ENCODE measurements around the gene ZNF335.

ZNF335 gene

DNA sequence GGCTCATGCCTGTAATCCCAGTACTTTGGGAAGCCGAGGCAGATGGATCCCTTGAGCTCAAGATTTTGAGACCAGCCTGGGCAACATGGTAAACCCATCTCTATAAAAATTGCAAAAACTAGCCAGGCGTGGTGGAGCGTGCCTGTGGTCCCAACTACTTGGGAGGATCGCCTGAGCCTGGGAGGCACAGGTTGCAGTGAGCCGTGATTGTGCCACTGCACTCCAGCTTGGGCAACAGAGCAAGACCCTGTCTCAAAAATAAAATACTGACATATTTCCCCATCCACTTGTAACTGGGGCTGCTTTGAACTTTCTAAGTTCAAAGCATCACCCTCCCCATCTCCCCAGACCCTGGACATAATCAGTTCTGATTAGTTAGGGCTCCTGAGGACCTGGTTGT, 29.5 kb upstream of the ZNF335 start:
- Histone ChIP-seq H3K4me3 (ENCODE audit: low read depth in 1 of 2, low read length in 2 of 2) (no peak overlapping the region), H3K9me3 (ENCODE audit: insufficient read depth, low read length, severe bottlenecking) (no peaks in the 10 kb centered on the region), H3K36me3 (ENCODE audit: insufficient read depth, low read length) (no peaks in the 10 kb centered on the region), H3K4me1 (ENCODE audit: insufficient read depth, low read length) (peaks cover 47% of the 10 kb centered on the region), H3K4me2 (ENCODE audit: insufficient read depth, low read length) (no peak overlapping the region), H3K79me2 (ENCODE audit: insufficient read depth, low read length) (no peaks in the 10 kb centered on the region), H2AFZ (ENCODE audit: low read depth, low read length) (no peak overlapping the region), H3K9ac (ENCODE audit: low read depth, low read length) (no peak overlapping the region), H3K27ac (ENCODE audit: low read length) (no peak overlapping the region), H3K27me3 (ENCODE audit: insufficient read depth, low read length, poor library complexity) (no peaks in the 10 kb centered on the region), H4K20me1 (ENCODE audit: insufficient read depth, low read length) (peaks cover 6% of the 10 kb centered on the region)
- ATAC-seq (ENCODE audit: insufficient read depth, low read depth) (no peak), DNase-seq (no peak)
- TF ChIP-seq, protein P1, sequence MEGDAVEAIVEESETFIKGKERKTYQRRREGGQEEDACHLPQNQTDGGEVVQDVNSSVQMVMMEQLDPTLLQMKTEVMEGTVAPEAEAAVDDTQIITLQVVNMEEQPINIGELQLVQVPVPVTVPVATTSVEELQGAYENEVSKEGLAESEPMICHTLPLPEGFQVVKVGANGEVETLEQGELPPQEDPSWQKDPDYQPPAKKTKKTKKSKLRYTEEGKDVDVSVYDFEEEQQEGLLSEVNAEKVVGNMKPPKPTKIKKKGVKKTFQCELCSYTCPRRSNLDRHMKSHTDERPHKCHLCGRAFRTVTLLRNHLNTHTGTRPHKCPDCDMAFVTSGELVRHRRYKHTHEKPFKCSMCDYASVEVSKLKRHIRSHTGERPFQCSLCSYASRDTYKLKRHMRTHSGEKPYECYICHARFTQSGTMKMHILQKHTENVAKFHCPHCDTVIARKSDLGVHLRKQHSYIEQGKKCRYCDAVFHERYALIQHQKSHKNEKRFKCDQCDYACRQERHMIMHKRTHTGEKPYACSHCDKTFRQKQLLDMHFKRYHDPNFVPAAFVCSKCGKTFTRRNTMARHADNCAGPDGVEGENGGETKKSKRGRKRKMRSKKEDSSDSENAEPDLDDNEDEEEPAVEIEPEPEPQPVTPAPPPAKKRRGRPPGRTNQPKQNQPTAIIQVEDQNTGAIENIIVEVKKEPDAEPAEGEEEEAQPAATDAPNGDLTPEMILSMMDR (IDR thresholded peaks at IDR 0.05; ENCODE audit: borderline replicate concordance, extremely low read depth, low read length, poor library complexity, severe bottlenecking), result no peak
- TF ChIP-seq EZH2 (IDR thresholded peaks at IDR 0.05; ENCODE audit: borderline replicate concordance, low read depth, low read length, severe bottlenecking), result no peak

DNA sequence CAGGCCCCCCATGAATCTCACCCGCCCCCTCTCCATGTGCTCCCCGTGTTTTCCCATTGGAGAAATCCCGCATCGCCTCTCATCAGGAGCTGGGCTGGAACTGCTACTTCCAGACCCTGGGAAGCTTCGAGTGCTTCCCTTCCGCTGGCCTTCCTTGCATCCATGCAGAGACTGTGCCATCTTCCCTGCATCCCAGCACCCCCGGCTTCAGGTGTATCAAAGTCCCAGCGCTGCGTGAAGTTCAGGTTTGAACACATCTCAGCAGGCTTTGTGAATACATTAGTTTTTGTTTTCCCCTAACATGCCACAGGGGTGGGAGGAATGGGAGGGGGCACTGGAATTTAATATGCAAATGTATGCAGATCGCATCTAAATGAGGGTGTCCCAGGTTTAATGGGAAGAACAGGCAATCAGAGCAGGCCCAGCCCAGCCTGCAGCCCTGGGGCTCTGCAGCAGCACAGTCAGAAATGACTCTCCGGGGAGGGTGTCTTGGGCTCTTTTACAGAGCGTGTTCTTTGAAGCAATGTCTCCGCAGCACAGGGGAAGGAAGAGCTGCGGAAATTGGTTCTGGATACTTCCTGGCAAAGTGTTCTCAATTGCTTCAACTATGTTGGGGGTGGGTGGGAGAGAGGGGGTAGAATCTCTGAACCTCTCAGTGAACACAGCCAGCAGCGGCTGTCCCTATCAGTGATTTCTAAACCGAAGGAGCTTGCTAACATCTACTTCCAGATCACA, 28.4 kb upstream of the ZNF335 start:
- peaks cover 40% of the 10 kb centered on the region for H3K4me1 ChIP-seq (ENCODE audit: insufficient read depth, low read length)
- DNase-seq (no peak), ATAC-seq (ENCODE audit: insufficient read depth, low read depth) (no peak)
- peaks cover 6% of the 10 kb centered on the region for H4K20me1 ChIP-seq (ENCODE audit: insufficient read depth, low read length)
- H3K79me2 ChIP-seq (ENCODE audit: insufficient read depth, low read length), result no peaks in the 10 kb centered on the region
- no peaks in the 10 kb centered on the region for H3K9me3 ChIP-seq (ENCODE audit: insufficient read depth, low read length, severe bottlenecking)
- no peak overlapping the region for H3K9ac ChIP-seq (ENCODE audit: low read depth, low read length)
- no peak overlapping the region for H3K4me2 ChIP-seq (ENCODE audit: insufficient read depth, low read length)
- H3K4me3 ChIP-seq (ENCODE audit: low read depth in 1 of 2, low read length in 2 of 2), result no peak overlapping the region
- no peak overlapping the region for H2AFZ ChIP-seq (ENCODE audit: low read depth, low read length)
- H3K27ac ChIP-seq (ENCODE audit: low read length), result no peak overlapping the region
- no peak for TF ChIP-seq EZH2 (IDR thresholded peaks at IDR 0.05; ENCODE audit: borderline replicate concordance, low read depth, low read length, severe bottlenecking)
- TF ChIP-seq, protein P1 (IDR thresholded peaks at IDR 0.05; ENCODE audit: borderline replicate concordance, extremely low read depth, low read length, poor library complexity, severe bottlenecking), result no peak
- no peaks in the 10 kb centered on the region for H3K27me3 ChIP-seq (ENCODE audit: insufficient read depth, low read length, poor library complexity)
- no peaks in the 10 kb centered on the region for H3K36me3 ChIP-seq (ENCODE audit: insufficient read depth, low read length)

DNA sequence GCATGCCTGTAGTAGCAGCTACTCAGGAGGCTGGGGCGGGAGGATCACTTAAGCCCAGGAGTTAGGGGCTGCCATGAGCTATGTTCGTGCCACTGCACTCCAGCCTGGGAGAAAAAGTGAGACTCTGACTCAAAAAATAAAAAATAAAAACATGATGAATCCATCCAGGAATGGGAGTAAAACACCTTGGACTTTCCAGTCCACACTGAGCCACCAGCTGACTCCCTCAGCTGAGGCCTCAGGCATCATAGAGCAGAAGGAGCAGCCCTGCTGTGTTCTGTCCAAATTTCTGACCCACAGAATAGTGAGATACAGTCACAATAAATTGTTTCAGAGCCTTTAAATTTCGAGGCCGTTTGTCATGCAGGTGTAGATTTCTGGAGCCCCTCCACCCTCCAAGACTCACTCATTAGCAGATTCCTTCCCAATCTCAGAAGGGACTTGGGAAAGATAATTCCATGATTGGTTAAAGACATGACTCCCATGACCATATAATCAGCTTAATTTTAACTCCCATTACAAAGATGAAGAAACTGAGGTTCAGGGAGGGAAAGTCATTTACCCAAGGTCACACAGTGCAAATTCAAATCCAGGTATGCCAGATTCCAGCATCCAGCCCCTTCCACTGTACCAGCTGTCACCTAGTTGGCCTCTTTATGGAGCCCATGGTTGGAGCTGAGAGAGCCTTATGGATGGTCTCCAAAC, 27.7 kb upstream of the ZNF335 start:
- no peak overlapping the region for H3K4me2 ChIP-seq (ENCODE audit: insufficient read depth, low read length)
- H3K27ac ChIP-seq (ENCODE audit: low read length), result no peak overlapping the region
- no peaks in the 10 kb centered on the region for H3K36me3 ChIP-seq (ENCODE audit: insufficient read depth, low read length)
- no peak for ATAC-seq (ENCODE audit: insufficient read depth, low read depth)
- H3K79me2 ChIP-seq (ENCODE audit: insufficient read depth, low read length), result no peaks in the 10 kb centered on the region
- H3K4me1 ChIP-seq (ENCODE audit: insufficient read depth, low read length), result peaks cover 33% of the 10 kb centered on the region
- no peak overlapping the region for H3K4me3 ChIP-seq (ENCODE audit: low read depth in 1 of 2, low read length in 2 of 2)
- DNase-seq, result no peak
- H3K9me3 ChIP-seq (ENCODE audit: insufficient read depth, low read length, severe bottlenecking), result no peaks in the 10 kb centered on the region
- no peaks in the 10 kb centered on the region for H3K27me3 ChIP-seq (ENCODE audit: insufficient read depth, low read length, poor library complexity)
- H4K20me1 ChIP-seq (ENCODE audit: insufficient read depth, low read length), result peaks cover 2% of the 10 kb centered on the region
- TF ChIP-seq, protein P1 (IDR thresholded peaks at IDR 0.05; ENCODE audit: borderline replicate concordance, extremely low read depth, low read length, poor library complexity, severe bottlenecking), result no peak
- TF ChIP-seq EZH2 (IDR thresholded peaks at IDR 0.05; ENCODE audit: borderline replicate concordance, low read depth, low read length, severe bottlenecking), result no peak
- no peak overlapping the region for H2AFZ ChIP-seq (ENCODE audit: low read depth, low read length)
- H3K9ac ChIP-seq (ENCODE audit: low read depth, low read length), result no peak overlapping the region

Data from DND-41 (cell line).